ENCODE results near the gene TM2D3. TPM values are rescaled to one million over a fixed set of nuclear protein-coding genes. Genes with fewer than 3 reads are reported as not detected.

The TM2D3 gene
- total RNA-seq, 1 experiment from 2014 or later: 34.7 TPM

- Mint-ChIP-seq H3K27me3 (ENCODE audit: insufficient read depth, unreplicated experiment) (no peaks in the 10 kb centered on the region), H3K27ac (ENCODE audit: unreplicated experiment) (no peak overlapping the region), H3K4me1 (ENCODE audit: low read depth, unreplicated experiment) (peaks cover 5% of the 10 kb centered on the region), H3K36me3 (ENCODE audit: insufficient read depth, unreplicated experiment) (no peaks in the 10 kb centered on the region), H3K4me3 (ENCODE audit: unreplicated experiment) (no peak overlapping the region), H3K9me3 (ENCODE audit: unreplicated experiment) (no peaks in the 10 kb centered on the region)
- intact Hi-C loops (cut with micrococcal nuclease; ENCODE audit: unreplicated experiment): no loop called here
- Histone ChIP-seq H3K9me3 (no peaks in the 10 kb centered on the region), H3K4me3 (ENCODE audit: low read depth, low read length) (no peak overlapping the region), H3K4me1 (0 out of 2 replicates have a peak, but pooled peaks cover 9% of the 10 kb centered on the region), H3K27me3 (replicated peaks; ENCODE audit: control insufficient read depth, insufficient read depth, low read length) (no peaks in the 10 kb centered on the region), H3K36me3 (ENCODE audit: control insufficient read depth, insufficient read depth, low read length) (no peaks in the 10 kb centered on the region)
- ChIA-PET POLR2A (no interaction called here), CTCF (no interaction called here)
- no peak for DNase-seq
- BruUV-seq (replicated peaks): no TSS peak
- no peak for TF ChIP-seq CTCF (IDR thresholded peaks at IDR 0.05; ENCODE audit: insufficient read depth in 1 of 2, low read depth in 1 of 2, low read length in 1 of 2, severe bottlenecking in 1 of 2, unreplicated experiment in 1 of 2)
Observed at GRCh38 chr15:101675796-101676582, 23.8 kb upstream of the TM2D3 start.

GRCh38 chr15:101675015-101675414, 22.8 kb upstream of the TM2D3 start:
- no peaks in the 10 kb centered on the region for H3K9me3 ChIP-seq
- Mint-ChIP-seq H3K27me3 (ENCODE audit: insufficient read depth, unreplicated experiment) (no peaks in the 10 kb centered on the region), H3K36me3 (ENCODE audit: insufficient read depth, unreplicated experiment) (no peaks in the 10 kb centered on the region), H3K4me3 (ENCODE audit: unreplicated experiment) (no peak overlapping the region), H3K27ac (ENCODE audit: unreplicated experiment) (no peak overlapping the region), H3K4me1 (ENCODE audit: low read depth, unreplicated experiment) (peaks cover 2% of the 10 kb centered on the region), H3K9me3 (ENCODE audit: unreplicated experiment) (no peaks in the 10 kb centered on the region)
- ChIA-PET CTCF (no interaction called here), POLR2A (no interaction called here)
- H3K4me3 ChIP-seq (ENCODE audit: low read depth, low read length): no peak overlapping the region
- no peak for DNase-seq
- no TSS peak for BruUV-seq (replicated peaks)
- intact Hi-C loops (cut with micrococcal nuclease; ENCODE audit: unreplicated experiment): no loop called here
- no peak for TF ChIP-seq CTCF (IDR thresholded peaks at IDR 0.05; ENCODE audit: insufficient read depth in 1 of 2, low read depth in 1 of 2, low read length in 1 of 2, severe bottlenecking in 1 of 2, unreplicated experiment in 1 of 2)
- H3K4me1 ChIP-seq: 0 out of 2 replicates have a peak, but pooled peaks cover 4% of the 10 kb centered on the region
- H3K27me3 ChIP-seq (replicated peaks; ENCODE audit: control insufficient read depth, insufficient read depth, low read length): no peaks in the 10 kb centered on the region
- no peaks in the 10 kb centered on the region for H3K36me3 ChIP-seq (ENCODE audit: control insufficient read depth, insufficient read depth, low read length)

- no peaks in the 10 kb centered on the region for H3K36me3 ChIP-seq (ENCODE audit: control insufficient read depth, insufficient read depth, low read length)
- H3K4me1 ChIP-seq: no peaks in the 10 kb centered on the region
- H3K27me3 ChIP-seq (replicated peaks; ENCODE audit: control insufficient read depth, insufficient read depth, low read length): no peaks in the 10 kb centered on the region
- H3K4me3 Mint-ChIP-seq (ENCODE audit: unreplicated experiment): no peak overlapping the region
- DNase-seq: no peak
- no TSS peak for BruUV-seq (replicated peaks)
- no peaks in the 10 kb centered on the region for H3K9me3 ChIP-seq
- no peak overlapping the region for H3K4me3 ChIP-seq (ENCODE audit: low read depth, low read length)
- H3K4me1 Mint-ChIP-seq (ENCODE audit: low read depth, unreplicated experiment): no peaks in the 10 kb centered on the region
- no peak overlapping the region for H3K27ac Mint-ChIP-seq (ENCODE audit: unreplicated experiment)
- no peaks in the 10 kb centered on the region for H3K36me3 Mint-ChIP-seq (ENCODE audit: insufficient read depth, unreplicated experiment)
- ChIA-PET CTCF (interaction anchor here (0.6 kb wide), 1 partner anchor 39 kb away, joined by 3 read pairs; no protein-coding TSS in a partner anchor), POLR2A (no interaction called here)
- H3K27me3 Mint-ChIP-seq (ENCODE audit: insufficient read depth, unreplicated experiment): no peaks in the 10 kb centered on the region
- intact Hi-C loops (cut with micrococcal nuclease; ENCODE audit: unreplicated experiment): no loop called here
- no peaks in the 10 kb centered on the region for H3K9me3 Mint-ChIP-seq (ENCODE audit: unreplicated experiment)
- no peak for TF ChIP-seq CTCF (IDR thresholded peaks at IDR 0.05; ENCODE audit: insufficient read depth in 1 of 2, low read depth in 1 of 2, low read length in 1 of 2, severe bottlenecking in 1 of 2, unreplicated experiment in 1 of 2)
Observed at GRCh38 chr15:101672298-101672697, 20.1 kb upstream of the TM2D3 start.
